GM12878 (cell line): Measurements from ENCODE around the gene GNPTAB. TPM values are rescaled to one million over a fixed set of nuclear protein-coding genes. Genes with fewer than 3 reads are reported as not detected.

ENCODE experiments used
- ATAC-seq: fragments of 200-7000 bp; cut with Tn5 transposase; 3 replicates; pipeline ENCODE4 v1.9.1; 2020; ENCODE audit warnings: mild to moderate bottlenecking, moderate library complexity
- BruUV-seq: library from RNA; stranded (reverse); fragments of 400-500 nt; replicated peaks from 2 replicates; lab custom pipeline; 2021; lab: Mats Ljungman, UMichigan
- CTCF ChIA-PET: fragments of 300-600 bp; sonication (Branson Sonifier 250); formaldehyde crosslinking; extraction: SDS; loops from one replicate; lab custom pipeline; 2021; ENCODE audit warnings: inconsistent platforms; lab: Yijun Ruan, JAX
- POLR2A ChIA-PET: fragments of 350-600 bp; formaldehyde crosslinking; extraction: SDS; loops from one replicate; lab custom pipeline; 2021; ENCODE audit warnings: inconsistent platforms; lab: Charles Lee
- RAD21 ChIA-PET: fragments of 300-600 bp; sonication (Branson Sonifier 250); formaldehyde crosslinking; loops from one replicate; lab custom pipeline; 2023; ENCODE audit warnings: antibody characterized with exemption; ENCODE audit not compliant: unreplicated experiment; lab: Charles Lee
- SMC1A ChIA-PET: fragments of 300-600 bp; sonication (Branson Sonifier 250); formaldehyde crosslinking; loops from one replicate; lab custom pipeline; 2023; ENCODE audit not compliant: unreplicated experiment, uncharacterized antibody; lab: Charles Lee
- DNase-seq: peaks from one replicate; pipeline ENCODE4 v3.0.0-alpha.2; 2011; ENCODE audit warnings: low read depth, low spot score
- FAIRE-seq: peaks from 3 replicates; lab custom pipeline; 2011; peaks lifted over from hg19 to GRCh38; lab: Jason Lieb, UNC
- H2AFZ ChIP-seq: 2 replicates; pipeline ENCODE4 v1.6.0; 2011; ENCODE audit warnings: low read depth, low read length, control low read depth; ENCODE audit not compliant: control insufficient read depth
- H3K27ac ChIP-seq: 2 replicates; pipeline ENCODE4 v1.5.1; 2011; ENCODE audit warnings: control low read depth; ENCODE audit not compliant: control insufficient read depth, insufficient read depth
- H3K27me3 ChIP-seq, 2 experiments: replicated peaks in 1 of 2; 2 replicates each; pipeline versions ENCODE4 v1.6.0 to v1.6.1; 2011; ENCODE audit warnings: low read length in 1 of 2; ENCODE audit not compliant: control insufficient read depth in 2 of 2, insufficient read depth in 2 of 2
- H3K36me3 ChIP-seq, 2 experiments: 2 replicates each; pipeline ENCODE4 v1.5.1; 2011; ENCODE audit warnings: low read length in 1 of 2; ENCODE audit not compliant: control insufficient read depth in 2 of 2, insufficient read depth in 2 of 2
- H3K4me1 ChIP-seq: 2 replicates; pipeline ENCODE4 v1.6.1; 2011; ENCODE audit warnings: mild to moderate bottlenecking, low read length, moderate library complexity, mixed read lengths; ENCODE audit not compliant: control insufficient read depth, insufficient read depth
- H3K4me2 ChIP-seq: 2 replicates; pipeline ENCODE4 v1.6.0; 2011; ENCODE audit warnings: control low read depth; ENCODE audit not compliant: control insufficient read depth, insufficient read depth
- H3K4me3 ChIP-seq: fragments of 200-600 bp; sonication (generic); 2 replicates; pipeline ENCODE4 v1.5.1; 2016
- H3K79me2 ChIP-seq: 2 replicates; pipeline ENCODE4 v1.6.0; 2011; ENCODE audit warnings: low read length; ENCODE audit not compliant: control insufficient read depth, insufficient read depth
- H3K9ac ChIP-seq: 2 replicates; pipeline ENCODE4 v1.8.0; 2011; ENCODE audit warnings: low read length, control low read depth, mixed read lengths; ENCODE audit not compliant: control insufficient read depth, insufficient read depth
- H3K9me3 ChIP-seq: replicated peaks from 3 replicates; pipeline ENCODE4 v1.5.1; 2011; ENCODE audit warnings: mild to moderate bottlenecking, low read length; ENCODE audit not compliant: control insufficient read depth, insufficient read depth
- H4K20me1 ChIP-seq: 2 replicates; pipeline ENCODE4 v1.6.0; 2011; ENCODE audit not compliant: control insufficient read depth, insufficient read depth
- BHLHE40 ChIP-seq, 2 experiments: fragments of 450-650 bp in 1 of 2; IDR thresholded peaks; 2 replicates each; pipeline ENCODE4 v1.6.1; 2011 to 2017; ENCODE audit warnings: low read depth in 2 of 2, borderline replicate concordance in 1 of 2, improper control_type of control experiment in 1 of 2, low read length in 1 of 2, mild to moderate bottlenecking in 1 of 2
- CREM ChIP-seq: IDR thresholded peaks from 2 replicates; pipeline ENCODE4 v1.6.1; 2014; ENCODE audit warnings: antibody characterized with exemption, low read depth
- ETV6 ChIP-seq, 2 experiments: fragments of 450-650 bp in 1 of 2; IDR thresholded peaks in 1 of 2; conservative IDR thresholded peaks in 1 of 2; 2 replicates each; pipeline ENCODE4 v1.6.1; 2014; ENCODE audit warnings: antibody characterized with exemption in 1 of 2, borderline replicate concordance in 1 of 2, low read depth in 1 of 2, mild to moderate bottlenecking in 1 of 2, moderate library complexity in 1 of 2
- FOXM1 ChIP-seq: IDR thresholded peaks from 2 replicates; pipeline ENCODE4 v1.6.1; 2012; ENCODE audit warnings: low read depth, mild to moderate bottlenecking, inconsistent platforms, low read length, moderate library complexity
- HDGF ChIP-seq: fragments of 450-650 bp; IDR thresholded peaks from 2 replicates; pipeline ENCODE4 v1.6.1; 2016; ENCODE audit warnings: antibody characterized with exemption
- IKZF1 ChIP-seq: fragments of 450-650 bp; conservative IDR thresholded peaks from 2 replicates; pipeline ENCODE4 v1.6.1; 2017; ENCODE audit warnings: antibody characterized with exemption, mild to moderate bottlenecking
- NFIC ChIP-seq: IDR thresholded peaks from 2 replicates; pipeline ENCODE4 v1.6.1; 2012; ENCODE audit warnings: low read depth, mild to moderate bottlenecking, inconsistent platforms, low read length, moderate library complexity
- RAD21 ChIP-seq: IDR thresholded peaks from 2 replicates; pipeline ENCODE4 v1.6.1; 2011; ENCODE audit warnings: mild to moderate bottlenecking, low read depth, low read length, moderate library complexity; ENCODE audit not compliant: insufficient read depth
- SIN3A ChIP-seq: IDR thresholded peaks from 2 replicates; pipeline ENCODE4 v1.6.1; 2012; ENCODE audit warnings: low read depth, low read length, improper control_type of control experiment
- STAT1 ChIP-seq: fragments of 450-650 bp; conservative IDR thresholded peaks from 2 replicates; pipeline ENCODE4 v1.6.1; 2014; ENCODE audit warnings: antibody characterized with exemption, mild to moderate bottlenecking
- ZBTB4 ChIP-seq: fragments of 450-650 bp; formaldehyde crosslinking; IDR thresholded peaks from 2 replicates; pipeline ENCODE4 v1.4.0; 2022; ENCODE audit warnings: mild to moderate bottlenecking, moderate library complexity
- ZNF207 ChIP-seq: fragments of 450-650 bp; IDR thresholded peaks from 2 replicates; pipeline ENCODE4 v1.6.1; 2014; ENCODE audit warnings: antibody characterized with exemption, mild to moderate bottlenecking, borderline replicate concordance
- WGBS: methylation state at CpG from one replicate; pipeline ENCODE4 v1.1.6; 2016; ENCODE audit warnings: low lambda C conversion rate; ENCODE audit not compliant: insufficient replicate concordance, insufficient coverage; ENCODE audit errors: missing lambda C conversion rate; 5-methylcytosine and 5-hydroxymethylcytosine counted together
- in situ Hi-C: fragments of 300-500 bp; cut with MboI; formaldehyde crosslinking; loops from 9 replicates; pipeline ENCODE4 v1.14.3; 2018; ENCODE audit warnings: mixed read lengths
- intact Hi-C: fragments of 100-400 bp; cut with micrococcal nuclease; formaldehyde crosslinking; loops from one replicate; pipeline ENCODE4 v1.14.2; 2022; ENCODE audit not compliant: unreplicated experiment
- polyA plus RNA-seq, 11 experiments: library from polyadenylated mRNA; depleted of rRNA in 4 of 11; unstranded in 6 of 11; stranded (reverse) in 5 of 11; fragments of >200 nt; fragmentation: Nextera tagmentation in 4 of 11; fragmentation: Illumina TruSeq in 1 of 11; extraction: Ambion mirVana in 4 of 11; extraction: Trizol in 1 of 11; gene quantifications; 1 replicate in 1 of 11; 2 replicates in 10 of 11; pipeline versions ENCODE4 v1.2.1 to v1.2.3, GENCODE V29; 2011 to 2016; ENCODE audit warnings: inconsistent platforms in 2 of 11, missing spikeins in 2 of 11, low read depth in 1 of 11
- total RNA-seq, 4 experiments: library from RNA; depleted of rRNA in 3 of 4; stranded (reverse); fragments of >200 nt in 3 of 4; fragmentation: Illumina TruSeq in 1 of 4; extraction: Trizol in 1 of 4; gene quantifications; 2 replicates each; pipeline versions ENCODE4 v1.2.1 to v1.2.3, GENCODE V29; 2013 to 2021
- TF ChIP-seq, protein P1 (sequence below): fragments of 450-650 bp; IDR thresholded peaks from 2 replicates; pipeline ENCODE4 v1.6.1; 2017; ENCODE audit warnings: low read depth, mild to moderate bottlenecking, moderate library complexity
- TF ChIP-seq, protein P2 (sequence below): fragments of 450-650 bp; IDR thresholded peaks from 2 replicates; pipeline ENCODE4 v1.6.1; 2017; ENCODE audit warnings: mild to moderate bottlenecking, moderate library complexity

Gene GNPTAB
- total and polyA plus RNA-seq, 10 of the 15 experiments (the other 5 are each of a cell fraction or from before 2014, with no cell fraction given), result 9.8 to 38.9 (median 35.3) TPM

DNA sequence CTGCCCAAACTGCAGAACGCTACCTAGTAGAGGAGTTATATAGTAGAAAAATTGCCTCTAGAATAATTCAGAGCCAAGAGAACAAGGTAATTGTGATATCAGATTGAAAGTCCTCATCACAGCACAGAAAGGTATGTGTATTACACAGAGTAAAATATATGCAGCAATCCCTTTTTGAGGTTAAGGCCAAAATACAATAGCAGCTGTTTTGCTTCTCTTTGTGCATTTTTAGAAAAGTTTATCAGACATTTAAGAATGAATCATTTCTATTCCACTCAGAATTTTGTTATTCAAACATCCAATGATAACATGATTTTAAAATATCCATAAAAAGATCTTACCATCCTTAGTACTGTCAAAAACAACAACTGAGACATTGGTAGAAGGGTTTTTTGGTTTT lies 45.1 kb downstream of the GNPTAB start:
- no TSS peak for BruUV-seq
- ChIA-PET CTCF (interaction anchor here (1.4 to 3.2 kb wide), 4 partner anchors 7 to 64 kb away, joined by 3 to 9 read pairs (median 4); no protein-coding TSS in a partner anchor), SMC1A (interaction anchor here (1.1 kb wide), 1 partner anchor 44 kb away, joined by 4 read pairs; no protein-coding TSS in a partner anchor), RAD21 (interaction anchor here (1.7 kb wide), 1 partner anchor 12 kb away, joined by 5 read pairs; no protein-coding TSS in a partner anchor), POLR2A (interaction anchor here (1.6 kb wide), 1 partner anchor 20 kb away, joined by 3 read pairs; no protein-coding TSS in a partner anchor)
- Histone ChIP-seq H3K4me2 (no peak overlapping the region), H3K4me3 (no peak overlapping the region), H3K9ac (no peak overlapping the region), H3K79me2 (no peaks in the 10 kb centered on the region), H4K20me1 (no peaks in the 10 kb centered on the region), H3K27ac (no peak overlapping the region), H3K9me3 (no peaks in the 10 kb centered on the region), H3K27me3 (no peaks in the 10 kb centered on the region), H3K36me3 (peaks cover 7 to 12% of the 10 kb centered on the region in 2 experiments; a peak in 3 of 4 replicates), H2AFZ (no peak overlapping the region), H3K4me1 (no peaks in the 10 kb centered on the region)
- no peak for ATAC-seq
- no peak for TF ChIP-seq BHLHE40 (IDR thresholded peaks at IDR 0.05; ENCODE audit: borderline replicate concordance in 1 of 2, low read depth in 2 of 2, low read length in 1 of 2)
- no peak for TF ChIP-seq FOXM1
- no peak for TF ChIP-seq ETV6 (conservative IDR thresholded peaks at IDR 0.05 in 1 of 2, IDR thresholded peaks at IDR 0.05 in 1 of 2; ENCODE audit: borderline replicate concordance in 1 of 2, low read depth in 1 of 2)
- TF ChIP-seq CREM, result no peak
- TF ChIP-seq ZNF207, result no peak
- no peak for TF ChIP-seq STAT1
- no peak for TF ChIP-seq IKZF1
- TF ChIP-seq RAD21, result no peak
- no peak for TF ChIP-seq NFIC
- TF ChIP-seq SIN3A, result no peak
- TF ChIP-seq, protein P1, sequence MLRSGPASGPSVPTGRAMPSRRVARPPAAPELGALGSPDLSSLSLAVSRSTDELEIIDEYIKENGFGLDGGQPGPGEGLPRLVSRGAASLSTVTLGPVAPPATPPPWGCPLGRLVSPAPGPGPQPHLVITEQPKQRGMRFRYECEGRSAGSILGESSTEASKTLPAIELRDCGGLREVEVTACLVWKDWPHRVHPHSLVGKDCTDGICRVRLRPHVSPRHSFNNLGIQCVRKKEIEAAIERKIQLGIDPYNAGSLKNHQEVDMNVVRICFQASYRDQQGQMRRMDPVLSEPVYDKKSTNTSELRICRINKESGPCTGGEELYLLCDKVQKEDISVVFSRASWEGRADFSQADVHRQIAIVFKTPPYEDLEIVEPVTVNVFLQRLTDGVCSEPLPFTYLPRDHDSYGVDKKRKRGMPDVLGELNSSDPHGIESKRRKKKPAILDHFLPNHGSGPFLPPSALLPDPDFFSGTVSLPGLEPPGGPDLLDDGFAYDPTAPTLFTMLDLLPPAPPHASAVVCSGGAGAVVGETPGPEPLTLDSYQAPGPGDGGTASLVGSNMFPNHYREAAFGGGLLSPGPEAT, result no peak
- TF ChIP-seq ZBTB4 (CRISPR knock-in tag), result no peak
- TF ChIP-seq, protein P2, sequence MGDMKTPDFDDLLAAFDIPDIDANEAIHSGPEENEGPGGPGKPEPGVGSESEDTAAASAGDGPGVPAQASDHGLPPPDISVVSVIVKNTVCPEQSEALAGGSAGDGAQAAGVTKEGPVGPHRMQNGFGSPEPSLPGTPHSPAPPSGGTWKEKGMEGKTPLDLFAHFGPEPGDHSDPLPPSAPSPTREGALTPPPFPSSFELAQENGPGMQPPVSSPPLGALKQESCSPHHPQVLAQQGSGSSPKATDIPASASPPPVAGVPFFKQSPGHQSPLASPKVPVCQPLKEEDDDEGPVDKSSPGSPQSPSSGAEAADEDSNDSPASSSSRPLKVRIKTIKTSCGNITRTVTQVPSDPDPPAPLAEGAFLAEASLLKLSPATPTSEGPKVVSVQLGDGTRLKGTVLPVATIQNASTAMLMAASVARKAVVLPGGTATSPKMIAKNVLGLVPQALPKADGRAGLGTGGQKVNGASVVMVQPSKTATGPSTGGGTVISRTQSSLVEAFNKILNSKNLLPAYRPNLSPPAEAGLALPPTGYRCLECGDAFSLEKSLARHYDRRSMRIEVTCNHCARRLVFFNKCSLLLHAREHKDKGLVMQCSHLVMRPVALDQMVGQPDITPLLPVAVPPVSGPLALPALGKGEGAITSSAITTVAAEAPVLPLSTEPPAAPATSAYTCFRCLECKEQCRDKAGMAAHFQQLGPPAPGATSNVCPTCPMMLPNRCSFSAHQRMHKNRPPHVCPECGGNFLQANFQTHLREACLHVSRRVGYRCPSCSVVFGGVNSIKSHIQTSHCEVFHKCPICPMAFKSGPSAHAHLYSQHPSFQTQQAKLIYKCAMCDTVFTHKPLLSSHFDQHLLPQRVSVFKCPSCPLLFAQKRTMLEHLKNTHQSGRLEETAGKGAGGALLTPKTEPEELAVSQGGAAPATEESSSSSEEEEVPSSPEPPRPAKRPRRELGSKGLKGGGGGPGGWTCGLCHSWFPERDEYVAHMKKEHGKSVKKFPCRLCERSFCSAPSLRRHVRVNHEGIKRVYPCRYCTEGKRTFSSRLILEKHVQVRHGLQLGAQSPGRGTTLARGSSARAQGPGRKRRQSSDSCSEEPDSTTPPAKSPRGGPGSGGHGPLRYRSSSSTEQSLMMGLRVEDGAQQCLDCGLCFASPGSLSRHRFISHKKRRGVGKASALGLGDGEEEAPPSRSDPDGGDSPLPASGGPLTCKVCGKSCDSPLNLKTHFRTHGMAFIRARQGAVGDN, result no peak
- no peak for TF ChIP-seq HDGF
- DNase-seq, result no peak
- FAIRE-seq, result no peak
- in situ Hi-C loops, result no loop called here
- intact Hi-C loops, result no loop called here
- 100% methylated on average over 1 of the region's 1 CpG for WGBS
